ENCODE results near the gene MEP1B. TPM values are rescaled to one million over a fixed set of nuclear protein-coding genes. Genes with fewer than 3 reads are reported as not detected.
A peak's percentile ranks its signal among the peaks of the same experiment; 100 is the strongest.
"Not testable (repeated sequence)": the region's sequence is repeated elsewhere in the genome, so short reads cannot be mapped to it uniquely, and the experiment has no call there.

Gene MEP1B
- total RNA-seq, result not detected

- CTCF ChIA-PET, result interaction anchor here (0.6 to 0.7 kb wide), 2 partner anchors 77 to 206 kb away, joined by 3 to 4 read pairs; no protein-coding TSS in a partner anchor
- Mint-ChIP-seq H3K9me3 (peaks cover 3% of the 10 kb centered on the region), H3K36me3 (ENCODE audit: low read depth) (no peaks in the 10 kb centered on the region)
Observed at GRCh38 chr18:32189790-32190189, at the start of gene MEP1B. Gene MEP1B, plus strand, starts transcription at chr18:32190039. Its CDS starts 32 bp downstream, at chr18:32190071.

GRCh38 chr18:32148185-32148870 is 41.5 kb upstream of the MEP1B start:
- Mint-ChIP-seq H3K27me3 (peaks cover 9% of the 10 kb centered on the region), H3K27ac (no peak overlapping the region)
- CTCF ChIA-PET, result interaction anchor here (1.3 kb wide), 1 partner anchor 8 kb away, joined by 3 read pairs; no protein-coding TSS in a partner anchor

More at GRCh38 chr18:32189790-32190189, at the start of gene MEP1B:
- H3K27ac Mint-ChIP-seq, result no peak within 1 kb of the TSS
- POLR2A ChIA-PET, result no interaction called here
- H3K4me3 Mint-ChIP-seq, result no peak within 1 kb of the TSS
- peaks cover 11% of the 10 kb centered on the region for H3K27me3 Mint-ChIP-seq
- DNase-seq, result no peak
- no peaks in the 10 kb centered on the region for H3K4me1 Mint-ChIP-seq

GRCh38 chr18:32152705-32153448 is 37.0 kb upstream of the MEP1B start:
- CTCF ChIA-PET, result interaction anchor here (0.6 to 1.1 kb wide), 2 partner anchors 86 to 452 kb away, joined by 3 read pairs; no protein-coding TSS in a partner anchor
- H3K27ac Mint-ChIP-seq, result no peak overlapping the region
- POLR2A ChIA-PET, result no interaction called here
- no peak for DNase-seq
- no peak overlapping the region for H3K4me3 Mint-ChIP-seq
- H3K27me3 Mint-ChIP-seq, result peaks cover 12% of the 10 kb centered on the region
- peaks cover 2% of the 10 kb centered on the region for H3K9me3 Mint-ChIP-seq
- peaks cover 10% of the 10 kb centered on the region for H3K4me1 Mint-ChIP-seq
- H3K36me3 Mint-ChIP-seq (ENCODE audit: low read depth), result no peaks in the 10 kb centered on the region

More at GRCh38 chr18:32148185-32148870, 41.5 kb upstream of the MEP1B start:
- peaks cover 9% of the 10 kb centered on the region for H3K4me1 Mint-ChIP-seq
- H3K36me3 Mint-ChIP-seq (ENCODE audit: low read depth), result no peaks in the 10 kb centered on the region
- H3K4me3 Mint-ChIP-seq, result no peak overlapping the region
- no peak for DNase-seq
- POLR2A ChIA-PET, result no interaction called here
- H3K9me3 Mint-ChIP-seq, result no peaks in the 10 kb centered on the region

- no peak for DNase-seq
- ChIA-PET CTCF (interaction anchor here (1.4 to 2.0 kb wide), 2 partner anchors 10 to 314 kb away, joined by 6 to 12 read pairs; partner anchors contain the start of gene GAREM1), POLR2A (no interaction called here)
- peaks cover 2% of the 10 kb centered on the region for H3K9me3 Mint-ChIP-seq
- H3K27me3 Mint-ChIP-seq, result peaks cover 4% of the 10 kb centered on the region
- no peak overlapping the region for H3K27ac Mint-ChIP-seq
- peaks cover 13% of the 10 kb centered on the region for H3K4me1 Mint-ChIP-seq
- no peak overlapping the region for H3K4me3 Mint-ChIP-seq
- no peaks in the 10 kb centered on the region for H3K36me3 Mint-ChIP-seq (ENCODE audit: low read depth)
Observed at GRCh38 chr18:32156855-32157254, 33.0 kb upstream of the MEP1B start.

GRCh38 chr18:32157580-32157979 is 32.3 kb upstream of the MEP1B start:
- DNase-seq, result no peak
- Mint-ChIP-seq H3K27ac (no peak overlapping the region), H3K9me3 (peaks cover 2% of the 10 kb centered on the region), H3K4me1 (peaks cover 12% of the 10 kb centered on the region), H3K36me3 (ENCODE audit: low read depth) (no peaks in the 10 kb centered on the region), H3K27me3 (peaks cover 3% of the 10 kb centered on the region), H3K4me3 (no peak overlapping the region)
- ChIA-PET CTCF (interaction anchor here (0.5 to 2.0 kb wide), 9 partner anchors 9 to 395 kb away, joined by 3 to 13 read pairs (median 4); partner anchors contain the start of genes GAREM1 and TRAPPC8), POLR2A (interaction anchor here (0.9 kb wide), 1 partner anchor 138 kb away, joined by 3 read pairs; no protein-coding TSS in a partner anchor)

GRCh38 chr18:32158108-32158624 is 31.7 kb upstream of the MEP1B start:
- Mint-ChIP-seq H3K27ac (no peak overlapping the region), H3K4me1 (peaks cover 6% of the 10 kb centered on the region), H3K4me3 (peak overlapping the region; percentile 30), H3K9me3 (peaks cover 2% of the 10 kb centered on the region), H3K36me3 (ENCODE audit: low read depth) (no peaks in the 10 kb centered on the region), H3K27me3 (peaks cover 3% of the 10 kb centered on the region)
- CTCF ChIA-PET, result interaction anchor here (0.6 to 2.0 kb wide), 9 partner anchors 9 to 411 kb away, joined by 3 to 13 read pairs (median 4); partner anchors contain the start of genes GAREM1 and TRAPPC8
- DNase-seq, result peak; percentile 80
- POLR2A ChIA-PET, result interaction anchor here (0.9 kb wide), 1 partner anchor 139 kb away, joined by 3 read pairs; no protein-coding TSS in a partner anchor

GRCh38 chr18:32158631-32159030 is 31.2 kb upstream of the MEP1B start:
- ChIA-PET CTCF (interaction anchor here (1.0 to 2.0 kb wide), 6 partner anchors 8 to 394 kb away, joined by 3 to 13 read pairs (median 5); partner anchors contain the start of gene TRAPPC8), POLR2A (interaction anchor here (0.9 kb wide), 1 partner anchor 139 kb away, joined by 3 read pairs; no protein-coding TSS in a partner anchor)
- not testable (repeated sequence) for H3K27ac Mint-ChIP-seq; H3K4me3 Mint-ChIP-seq; DNase-seq; H3K4me1 Mint-ChIP-seq; H3K36me3 Mint-ChIP-seq (ENCODE audit: low read depth); H3K27me3 Mint-ChIP-seq; H3K9me3 Mint-ChIP-seq

- Mint-ChIP-seq H3K4me3 (no peak overlapping the region), H3K9me3 (no peaks in the 10 kb centered on the region), H3K27ac (no peak overlapping the region), H3K4me1 (peaks cover 4% of the 10 kb centered on the region), H3K27me3 (peaks cover 3% of the 10 kb centered on the region), H3K36me3 (ENCODE audit: low read depth) (no peaks in the 10 kb centered on the region)
- POLR2A ChIA-PET, result no interaction called here
- CTCF ChIA-PET, result no interaction called here
- DNase-seq, result no peak
Observed at GRCh38 chr18:32160547-32160946, 29.3 kb upstream of the MEP1B start.

GRCh38 chr18:32167980-32168730 is 21.7 kb upstream of the MEP1B start:
- Mint-ChIP-seq H3K4me3 (no peak overlapping the region), H3K4me1 (no peaks in the 10 kb centered on the region), H3K27ac (no peak overlapping the region), H3K27me3 (peaks cover 3% of the 10 kb centered on the region), H3K9me3 (no peaks in the 10 kb centered on the region), H3K36me3 (ENCODE audit: low read depth) (no peaks in the 10 kb centered on the region)
- DNase-seq, result no peak
- ChIA-PET CTCF (interaction anchor here (0.6 to 2.7 kb wide), 2 partner anchors 10 to 227 kb away, joined by 3 to 12 read pairs; no protein-coding TSS in a partner anchor), POLR2A (interaction anchor here (0.6 kb wide), 1 partner anchor 179 kb away, joined by 6 read pairs; no protein-coding TSS in a partner anchor)

GRCh38 chr18:32173654-32174053 is 16.2 kb upstream of the MEP1B start:
- Mint-ChIP-seq H3K27me3 (no peaks in the 10 kb centered on the region), H3K4me3 (no peak overlapping the region), H3K36me3 (ENCODE audit: low read depth) (no peaks in the 10 kb centered on the region), H3K4me1 (no peaks in the 10 kb centered on the region), H3K27ac (no peak overlapping the region), H3K9me3 (no peaks in the 10 kb centered on the region)
- CTCF ChIA-PET, result no interaction called here
- no peak for DNase-seq
- POLR2A ChIA-PET, result no interaction called here

GRCh38 chr18:32174719-32175118 is 15.1 kb upstream of the MEP1B start:
- no peak overlapping the region for H3K27ac Mint-ChIP-seq
- H3K4me3 Mint-ChIP-seq, result no peak overlapping the region
- H3K27me3 Mint-ChIP-seq, result no peaks in the 10 kb centered on the region
- ChIA-PET CTCF (no interaction called here), POLR2A (no interaction called here)
- no peaks in the 10 kb centered on the region for H3K4me1 Mint-ChIP-seq
- DNase-seq, result no peak
- no peaks in the 10 kb centered on the region for H3K9me3 Mint-ChIP-seq
- no peaks in the 10 kb centered on the region for H3K36me3 Mint-ChIP-seq (ENCODE audit: low read depth)

- Mint-ChIP-seq H3K36me3 (ENCODE audit: low read depth) (no peaks in the 10 kb centered on the region), H3K27ac (no peak overlapping the region), H3K4me1 (no peaks in the 10 kb centered on the region), H3K4me3 (no peak overlapping the region), H3K27me3 (no peaks in the 10 kb centered on the region), H3K9me3 (no peaks in the 10 kb centered on the region)
- ChIA-PET POLR2A (no interaction called here), CTCF (no interaction called here)
- DNase-seq, result no peak
Observed at GRCh38 chr18:32175265-32175664, 14.6 kb upstream of the MEP1B start.

All from activated CD4-positive, alpha-beta T cell treated with anti-CD3 and anti-CD28 coated beads, Interleukin-2, amount 10 ng/mL, durations not matched to agents 7 days and 5 days (primary cell).